Lower leg skin (tissue), 3 donors: ENCODE results near the gene EID3.
"Not testable (repeated sequence)": the region's sequence is repeated elsewhere in the genome, so short reads cannot be mapped to it uniquely, and the experiment has no call there.

Experiments used
- CTCF ChIP-seq, 3 donors: fragments of 450-650 bp; IDR thresholded peaks; one replicate each; pipeline ENCODE4 v1.5.1; 2016; ENCODE audit warnings: antibody characterized with exemption in 3 of 3, mild to moderate bottlenecking in 3 of 3, moderate library complexity in 2 of 3
- POLR2A ChIP-seq, 2 donors: fragments of 450-650 bp; IDR thresholded peaks; one replicate each; pipeline ENCODE4 v1.6.1; 2016 to 2017; ENCODE audit warnings: antibody characterized with exemption in 2 of 2, mild to moderate bottlenecking in 1 of 2, moderate library complexity in 1 of 2

DNA sequence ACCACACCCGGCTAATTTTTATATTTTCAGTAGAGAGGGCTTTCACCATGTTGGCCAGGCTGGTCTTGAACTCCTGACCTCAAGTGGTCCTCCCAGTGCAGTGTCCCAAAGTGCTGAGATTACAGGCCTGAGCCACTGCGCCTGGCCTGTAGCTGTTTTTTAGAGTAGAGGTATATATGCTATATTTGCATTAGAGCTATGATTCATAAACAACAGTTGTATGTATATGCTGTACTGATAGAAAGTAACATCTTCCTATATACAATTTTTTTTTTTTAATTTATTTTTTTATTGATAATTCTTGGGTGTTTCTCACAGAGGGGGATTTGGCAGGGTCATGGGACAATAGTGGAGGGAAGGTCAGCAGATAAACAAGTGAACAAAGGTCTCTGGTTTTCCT is 19.0 kb downstream of the EID3 start:
- TF ChIP-seq CTCF, POLR2A (IDR thresholded peaks at IDR 0.05): not testable (repeated sequence)
